K562 (cell line): Measurements from ENCODE around the gene CTIF. TPM values are rescaled to one million over a fixed set of nuclear protein-coding genes. Genes with fewer than 3 reads are reported as not detected.

Source experiments
- EP400 ChIP-seq: fragments of 450-650 bp; IDR thresholded peaks from 2 replicates; pipeline ENCODE4 v1.6.1; 2017; ENCODE audit warnings: antibody characterized with exemption, mild to moderate bottlenecking, moderate library complexity
- L3MBTL2 ChIP-seq: fragments of 450-650 bp; IDR thresholded peaks from 2 replicates; pipeline ENCODE4 v1.6.1; 2016; ENCODE audit warnings: mild to moderate bottlenecking, moderate library complexity
- PHTF2 ChIP-seq: fragments of 250-450 bp; sonication (Bioruptor Pico); IDR thresholded peaks from 2 replicates; pipeline ENCODE4 v1.5.0; 2021; ENCODE audit warnings: mild to moderate bottlenecking
- PYGO2 ChIP-seq: fragments of 450-650 bp; IDR thresholded peaks from 2 replicates; pipeline ENCODE4 v1.6.1; 2016; ENCODE audit warnings: mild to moderate bottlenecking, missing genetic modification characterization, moderate library complexity, missing compliant biosample characterization
- SMARCA5 ChIP-seq: fragments of 450-650 bp; IDR thresholded peaks from 2 replicates; pipeline ENCODE4 v1.6.1; 2016
- ZNF436 ChIP-seq: fragments of 250-450, 450-650 bp; sonication (Bioruptor Pico); formaldehyde crosslinking; IDR thresholded peaks from 2 replicates; pipeline ENCODE4 v1.7.0; 2020; ENCODE audit warnings: mild to moderate bottlenecking
- polyA plus RNA-seq, 8 experiments: library from polyadenylated mRNA; depleted of rRNA in 4 of 8; stranded (reverse) in 5 of 8; unstranded in 3 of 8; fragments of >200 nt; fragmentation: Nextera tagmentation in 2 of 8; fragmentation: Illumina TruSeq in 1 of 8; extraction: Ambion mirVana in 2 of 8; extraction: Trizol in 1 of 8; gene quantifications; 2 replicates each; pipeline versions ENCODE4 v1.2.1 to v1.2.3, GENCODE V29; 2011 to 2014; ENCODE audit warnings: inconsistent platforms in 1 of 8, missing spikeins in 1 of 8
- total RNA-seq, 7 experiments: library from RNA; depleted of rRNA in 6 of 7; stranded (reverse); fragments of >200 nt in 6 of 7; fragmentation: Illumina TruSeq in 2 of 7; extraction: Trizol in 2 of 7; gene quantifications; 2 replicates each; pipeline versions ENCODE4 v1.2.1 to v1.2.3, GENCODE V29; 2011 to 2021; ENCODE audit warnings: low replicate concordance in 1 of 7
- TF ChIP-seq, protein P1 (sequence below): sonication (generic); formaldehyde crosslinking; IDR thresholded peaks from 2 replicates; pipeline ENCODE4 v1.8.1; 2023; ENCODE audit warnings: mild to moderate bottlenecking, missing genetic modification reagents
- TF ChIP-seq, protein P2 (sequence below): sonication (generic); formaldehyde crosslinking; IDR thresholded peaks from 2 replicates; pipeline ENCODE4 v1.9.0; 2022; ENCODE audit warnings: mild to moderate bottlenecking, missing genetic modification reagents
- TF ChIP-seq, protein P3 (sequence below): fragments of 450-650 bp; IDR thresholded peaks from 2 replicates; pipeline ENCODE4 v1.6.1; 2016; ENCODE audit warnings: mild to moderate bottlenecking, moderate library complexity

The CTIF gene
- total and polyA plus RNA-seq, 9 of the 15 experiments (the other 6 are each of a cell fraction or from before 2014, with no cell fraction given), result 0.17 to 11.5 (median 2.2) TPM

DNA sequence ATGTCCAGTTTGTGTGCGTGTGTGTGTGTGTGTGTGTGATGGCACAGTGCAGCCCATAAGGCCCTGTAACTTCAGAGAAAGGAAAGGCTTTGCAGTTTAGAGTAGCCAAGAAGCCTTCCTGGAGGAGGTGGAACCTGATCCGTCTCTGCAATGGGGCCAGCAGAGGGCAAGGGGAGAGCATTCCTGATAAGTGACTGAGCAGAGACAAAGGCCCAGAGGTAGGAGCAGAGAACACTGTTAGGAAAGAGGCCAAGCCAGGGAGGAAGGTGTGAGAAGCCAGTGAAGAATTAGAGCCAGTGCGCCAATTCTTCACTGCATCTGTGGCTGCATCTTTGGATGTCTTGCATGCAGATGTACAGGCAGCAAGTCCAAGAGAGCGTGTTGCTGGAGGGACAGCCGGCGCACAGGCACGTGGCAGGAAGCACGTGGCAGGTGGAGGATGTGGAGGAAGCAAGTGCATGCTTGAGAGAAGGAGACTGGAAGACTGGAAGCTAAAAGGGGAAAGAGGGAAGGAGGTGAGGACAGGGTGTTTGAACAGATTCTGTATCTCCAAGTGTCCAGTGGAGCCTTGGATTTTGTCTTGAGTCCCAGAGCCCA lies 196.3 kb downstream of the CTIF start (continued):
- TF ChIP-seq, protein P1, sequence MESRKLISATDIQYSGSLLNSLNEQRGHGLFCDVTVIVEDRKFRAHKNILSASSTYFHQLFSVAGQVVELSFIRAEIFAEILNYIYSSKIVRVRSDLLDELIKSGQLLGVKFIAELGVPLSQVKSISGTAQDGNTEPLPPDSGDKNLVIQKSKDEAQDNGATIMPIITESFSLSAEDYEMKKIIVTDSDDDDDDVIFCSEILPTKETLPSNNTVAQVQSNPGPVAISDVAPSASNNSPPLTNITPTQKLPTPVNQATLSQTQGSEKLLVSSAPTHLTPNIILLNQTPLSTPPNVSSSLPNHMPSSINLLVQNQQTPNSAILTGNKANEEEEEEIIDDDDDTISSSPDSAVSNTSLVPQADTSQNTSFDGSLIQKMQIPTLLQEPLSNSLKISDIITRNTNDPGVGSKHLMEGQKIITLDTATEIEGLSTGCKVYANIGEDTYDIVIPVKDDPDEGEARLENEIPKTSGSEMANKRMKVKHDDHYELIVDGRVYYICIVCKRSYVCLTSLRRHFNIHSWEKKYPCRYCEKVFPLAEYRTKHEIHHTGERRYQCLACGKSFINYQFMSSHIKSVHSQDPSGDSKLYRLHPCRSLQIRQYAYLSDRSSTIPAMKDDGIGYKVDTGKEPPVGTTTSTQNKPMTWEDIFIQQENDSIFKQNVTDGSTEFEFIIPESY, result 0 out of 2 replicates have a peak, but pooled peaks have one; percentile 35
- peak; percentile 69 for TF ChIP-seq L3MBTL2
- no peak for TF ChIP-seq PYGO2 (tag)
- TF ChIP-seq, protein P2, sequence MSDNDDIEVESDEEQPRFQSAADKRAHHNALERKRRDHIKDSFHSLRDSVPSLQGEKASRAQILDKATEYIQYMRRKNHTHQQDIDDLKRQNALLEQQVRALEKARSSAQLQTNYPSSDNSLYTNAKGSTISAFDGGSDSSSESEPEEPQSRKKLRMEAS (CRISPR knock-in tag), result peak; percentile 56
- no peak for TF ChIP-seq PHTF2 (CRISPR knock-in tag)
- TF ChIP-seq ZNF436 (CRISPR knock-in tag), result peak; percentile 85
- peak; percentile 69; the same call in 1 of the 2 replicates for TF ChIP-seq SMARCA5
- TF ChIP-seq EP400, result peak; percentile 39; the same call in 1 of the 2 replicates
- TF ChIP-seq, protein P3, sequence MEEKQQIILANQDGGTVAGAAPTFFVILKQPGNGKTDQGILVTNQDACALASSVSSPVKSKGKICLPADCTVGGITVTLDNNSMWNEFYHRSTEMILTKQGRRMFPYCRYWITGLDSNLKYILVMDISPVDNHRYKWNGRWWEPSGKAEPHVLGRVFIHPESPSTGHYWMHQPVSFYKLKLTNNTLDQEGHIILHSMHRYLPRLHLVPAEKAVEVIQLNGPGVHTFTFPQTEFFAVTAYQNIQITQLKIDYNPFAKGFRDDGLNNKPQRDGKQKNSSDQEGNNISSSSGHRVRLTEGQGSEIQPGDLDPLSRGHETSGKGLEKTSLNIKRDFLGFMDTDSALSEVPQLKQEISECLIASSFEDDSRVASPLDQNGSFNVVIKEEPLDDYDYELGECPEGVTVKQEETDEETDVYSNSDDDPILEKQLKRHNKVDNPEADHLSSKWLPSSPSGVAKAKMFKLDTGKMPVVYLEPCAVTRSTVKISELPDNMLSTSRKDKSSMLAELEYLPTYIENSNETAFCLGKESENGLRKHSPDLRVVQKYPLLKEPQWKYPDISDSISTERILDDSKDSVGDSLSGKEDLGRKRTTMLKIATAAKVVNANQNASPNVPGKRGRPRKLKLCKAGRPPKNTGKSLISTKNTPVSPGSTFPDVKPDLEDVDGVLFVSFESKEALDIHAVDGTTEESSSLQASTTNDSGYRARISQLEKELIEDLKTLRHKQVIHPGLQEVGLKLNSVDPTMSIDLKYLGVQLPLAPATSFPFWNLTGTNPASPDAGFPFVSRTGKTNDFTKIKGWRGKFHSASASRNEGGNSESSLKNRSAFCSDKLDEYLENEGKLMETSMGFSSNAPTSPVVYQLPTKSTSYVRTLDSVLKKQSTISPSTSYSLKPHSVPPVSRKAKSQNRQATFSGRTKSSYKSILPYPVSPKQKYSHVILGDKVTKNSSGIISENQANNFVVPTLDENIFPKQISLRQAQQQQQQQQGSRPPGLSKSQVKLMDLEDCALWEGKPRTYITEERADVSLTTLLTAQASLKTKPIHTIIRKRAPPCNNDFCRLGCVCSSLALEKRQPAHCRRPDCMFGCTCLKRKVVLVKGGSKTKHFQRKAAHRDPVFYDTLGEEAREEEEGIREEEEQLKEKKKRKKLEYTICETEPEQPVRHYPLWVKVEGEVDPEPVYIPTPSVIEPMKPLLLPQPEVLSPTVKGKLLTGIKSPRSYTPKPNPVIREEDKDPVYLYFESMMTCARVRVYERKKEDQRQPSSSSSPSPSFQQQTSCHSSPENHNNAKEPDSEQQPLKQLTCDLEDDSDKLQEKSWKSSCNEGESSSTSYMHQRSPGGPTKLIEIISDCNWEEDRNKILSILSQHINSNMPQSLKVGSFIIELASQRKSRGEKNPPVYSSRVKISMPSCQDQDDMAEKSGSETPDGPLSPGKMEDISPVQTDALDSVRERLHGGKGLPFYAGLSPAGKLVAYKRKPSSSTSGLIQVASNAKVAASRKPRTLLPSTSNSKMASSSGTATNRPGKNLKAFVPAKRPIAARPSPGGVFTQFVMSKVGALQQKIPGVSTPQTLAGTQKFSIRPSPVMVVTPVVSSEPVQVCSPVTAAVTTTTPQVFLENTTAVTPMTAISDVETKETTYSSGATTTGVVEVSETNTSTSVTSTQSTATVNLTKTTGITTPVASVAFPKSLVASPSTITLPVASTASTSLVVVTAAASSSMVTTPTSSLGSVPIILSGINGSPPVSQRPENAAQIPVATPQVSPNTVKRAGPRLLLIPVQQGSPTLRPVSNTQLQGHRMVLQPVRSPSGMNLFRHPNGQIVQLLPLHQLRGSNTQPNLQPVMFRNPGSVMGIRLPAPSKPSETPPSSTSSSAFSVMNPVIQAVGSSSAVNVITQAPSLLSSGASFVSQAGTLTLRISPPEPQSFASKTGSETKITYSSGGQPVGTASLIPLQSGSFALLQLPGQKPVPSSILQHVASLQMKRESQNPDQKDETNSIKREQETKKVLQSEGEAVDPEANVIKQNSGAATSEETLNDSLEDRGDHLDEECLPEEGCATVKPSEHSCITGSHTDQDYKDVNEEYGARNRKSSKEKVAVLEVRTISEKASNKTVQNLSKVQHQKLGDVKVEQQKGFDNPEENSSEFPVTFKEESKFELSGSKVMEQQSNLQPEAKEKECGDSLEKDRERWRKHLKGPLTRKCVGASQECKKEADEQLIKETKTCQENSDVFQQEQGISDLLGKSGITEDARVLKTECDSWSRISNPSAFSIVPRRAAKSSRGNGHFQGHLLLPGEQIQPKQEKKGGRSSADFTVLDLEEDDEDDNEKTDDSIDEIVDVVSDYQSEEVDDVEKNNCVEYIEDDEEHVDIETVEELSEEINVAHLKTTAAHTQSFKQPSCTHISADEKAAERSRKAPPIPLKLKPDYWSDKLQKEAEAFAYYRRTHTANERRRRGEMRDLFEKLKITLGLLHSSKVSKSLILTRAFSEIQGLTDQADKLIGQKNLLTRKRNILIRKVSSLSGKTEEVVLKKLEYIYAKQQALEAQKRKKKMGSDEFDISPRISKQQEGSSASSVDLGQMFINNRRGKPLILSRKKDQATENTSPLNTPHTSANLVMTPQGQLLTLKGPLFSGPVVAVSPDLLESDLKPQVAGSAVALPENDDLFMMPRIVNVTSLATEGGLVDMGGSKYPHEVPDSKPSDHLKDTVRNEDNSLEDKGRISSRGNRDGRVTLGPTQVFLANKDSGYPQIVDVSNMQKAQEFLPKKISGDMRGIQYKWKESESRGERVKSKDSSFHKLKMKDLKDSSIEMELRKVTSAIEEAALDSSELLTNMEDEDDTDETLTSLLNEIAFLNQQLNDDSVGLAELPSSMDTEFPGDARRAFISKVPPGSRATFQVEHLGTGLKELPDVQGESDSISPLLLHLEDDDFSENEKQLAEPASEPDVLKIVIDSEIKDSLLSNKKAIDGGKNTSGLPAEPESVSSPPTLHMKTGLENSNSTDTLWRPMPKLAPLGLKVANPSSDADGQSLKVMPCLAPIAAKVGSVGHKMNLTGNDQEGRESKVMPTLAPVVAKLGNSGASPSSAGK, result peak; percentile 79
